Coronary artery (tissue), 2 donors: Measurements from ENCODE around the gene VMAC.

Experiments
- DNase-seq: peaks from one replicate; pipeline ENCODE4 v3.0.0-alpha.2; 2017; ENCODE audit warnings: low spot score
- H3K27ac ChIP-seq, 2 donors: fragments of 200-600 bp; sonication (generic); one replicate each; pipeline ENCODE4 v1.5.1; 2016 to 2019
- H3K4me3 ChIP-seq: fragments of 200-600 bp; sonication (generic); 2 replicates; pipeline ENCODE4 v1.5.1; 2016; ENCODE audit warnings: mild to moderate bottlenecking, moderate library complexity
- CTCF ChIP-seq: fragments of 200-600 bp; sonication (generic); IDR thresholded peaks from one replicate; pipeline ENCODE4 v1.5.1; 2019; ENCODE audit warnings: antibody characterized with exemption

The VMAC gene

DNA sequence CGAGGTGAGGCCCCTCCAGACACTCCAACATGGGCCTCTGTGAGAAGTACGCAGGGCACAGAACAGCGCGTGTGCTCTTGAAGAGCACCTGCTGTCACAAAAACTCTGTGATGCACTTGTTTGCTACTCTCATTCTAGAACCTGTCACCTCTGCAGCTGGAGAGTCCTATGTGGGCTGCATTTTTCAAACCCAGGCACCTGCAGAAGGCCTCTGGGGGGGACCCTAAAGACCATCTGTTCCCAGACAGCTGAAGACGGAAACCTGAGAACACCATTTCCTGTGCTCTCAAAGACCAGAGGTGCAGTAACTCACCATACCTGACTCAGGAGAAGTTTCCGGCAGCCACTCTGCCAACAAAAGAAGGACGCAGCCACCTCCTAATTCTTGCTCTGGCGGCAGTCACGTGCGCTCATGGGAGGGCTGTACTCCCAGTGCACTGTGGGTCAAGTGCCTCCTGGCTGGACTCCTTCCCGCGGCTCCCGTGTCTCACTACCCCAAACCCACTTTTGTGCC is 45.2 kb downstream of the VMAC start:
- no peak for DNase-seq

GRCh38 chr19:5950741-5951140 is 46.1 kb downstream of the VMAC start:
- no peak for DNase-seq
- no peak overlapping the region for H3K27ac ChIP-seq
- no peak overlapping the region for H3K4me3 ChIP-seq
- TF ChIP-seq CTCF: no peak

More for the DNA sequence above, 45.2 kb downstream of the VMAC start:
- Histone ChIP-seq H3K4me3 (no peak overlapping the region), H3K27ac (no peak overlapping the region)
- no peak for TF ChIP-seq CTCF

DNA sequence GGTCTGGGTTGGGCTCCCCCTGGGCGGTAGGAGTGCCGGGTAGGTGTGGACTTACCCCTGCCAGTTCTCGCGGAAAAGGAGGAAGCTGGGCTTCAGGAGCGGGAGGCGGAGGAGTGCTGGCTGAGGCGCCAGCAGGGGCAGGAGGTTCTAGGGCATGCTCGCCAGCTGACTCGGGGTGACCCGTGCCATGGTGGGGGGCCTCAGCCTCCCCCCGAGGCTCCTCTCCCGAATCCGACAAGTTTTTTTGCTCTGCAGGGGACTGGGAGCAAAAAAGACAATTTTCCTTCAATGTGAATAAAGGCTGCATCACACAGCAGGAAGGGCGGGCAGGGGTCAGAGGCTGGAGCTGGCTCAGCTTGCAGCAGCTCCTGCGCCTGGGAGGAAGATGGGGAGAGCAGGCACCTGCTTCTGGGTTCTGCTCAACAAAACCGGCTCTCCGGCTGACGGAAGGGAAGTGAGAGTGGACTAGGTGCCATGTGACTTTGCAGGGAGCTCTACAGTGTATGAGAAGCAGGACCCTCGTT is 46.7 kb downstream of the VMAC start:
- TF ChIP-seq CTCF: no peak
- Histone ChIP-seq H3K27ac (peak overlapping the region in 1 of 2 donors; percentile 13), H3K4me3 (peak overlapping the region; percentile 13)
- no peak for DNase-seq

DNA sequence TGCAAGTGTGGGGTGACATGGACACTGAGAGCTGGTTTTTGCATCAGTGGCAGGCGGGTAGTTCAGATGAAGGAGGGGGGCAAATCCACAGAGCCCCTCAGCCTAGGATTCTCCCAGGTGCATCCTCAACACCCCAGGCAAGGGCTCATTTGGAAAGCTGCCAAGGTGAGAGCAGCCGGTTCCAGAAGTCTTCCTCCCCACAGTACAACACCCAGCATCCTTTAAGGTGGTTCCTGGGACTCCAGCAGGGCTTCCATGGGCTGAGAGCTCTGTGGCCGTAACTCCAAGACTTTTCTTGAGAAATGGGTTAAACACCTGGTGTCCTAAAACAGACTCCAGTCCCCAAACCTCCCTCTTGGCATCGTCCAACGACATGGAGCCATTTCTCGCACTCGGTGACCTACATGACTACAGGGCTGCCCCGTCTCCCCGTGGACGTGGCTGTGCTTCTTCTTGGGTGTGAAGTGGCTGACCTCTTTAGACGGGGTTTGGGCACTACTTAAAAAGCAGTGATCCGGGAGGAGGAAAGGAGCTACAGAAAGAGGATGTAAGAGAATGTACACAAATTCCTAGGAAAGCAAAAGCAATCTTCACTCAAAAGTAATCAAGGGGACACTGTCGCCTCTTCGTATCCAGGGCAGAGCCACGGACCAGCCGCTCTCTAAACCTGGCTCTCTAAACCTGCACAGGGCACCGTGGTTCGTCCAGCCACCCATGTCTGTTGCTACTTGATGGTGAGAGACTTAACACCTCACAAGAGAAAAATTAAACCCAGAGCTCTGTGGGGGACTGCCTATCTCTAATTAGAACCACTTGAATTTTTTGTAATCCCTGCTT is 47.7 kb downstream of the VMAC start:
- no peak for DNase-seq
- peak overlapping the region in 1 of 2 donors; percentile 26 for H3K27ac ChIP-seq
- TF ChIP-seq CTCF: no peak
- no peak overlapping the region for H3K4me3 ChIP-seq

GRCh38 chr19:5953030-5953589 is 48.4 kb downstream of the VMAC start:
- DNase-seq: no peak
- no peak for TF ChIP-seq CTCF
- Histone ChIP-seq H3K27ac (no peak overlapping the region), H3K4me3 (no peak overlapping the region)

GRCh38 chr19:5953680-5954213 is 49.1 kb downstream of the VMAC start:
- no peak for DNase-seq
- peak overlapping the region; percentile 26 for H3K4me3 ChIP-seq
- TF ChIP-seq CTCF: no peak
- H3K27ac ChIP-seq: peak overlapping the region; percentile 29 to 71
